WTC11 (cell line): ENCODE measurements around the gene VSIG10L2. TPM values are rescaled to one million over a fixed set of nuclear protein-coding genes. Genes with fewer than 3 reads are reported as not detected.

Experiments
- ATAC-seq: fragments of 200-7000 bp; cut with Tn5 transposase; 2 replicates; pipeline ENCODE4 v1.10.0; 2021; ENCODE audit warnings: mild to moderate bottlenecking, moderate library complexity
- Bru-seq: library from RNA; stranded (reverse); fragments of 400-500 nt; gene quantifications from one replicate; lab custom pipeline; 2021; lab: Mats Ljungman, UMichigan
- CTCF ChIA-PET: fragments of 300-600 bp; sonication (Branson Sonifier 250); formaldehyde crosslinking; loops from one replicate; lab custom pipeline; 2021; ENCODE audit warnings: antibody characterized with exemption; lab: Charles Lee
- POLR2A ChIA-PET: fragments of 350-600 bp; sonication (Branson Sonifier 250); formaldehyde crosslinking; loops from one replicate; lab custom pipeline; 2021; ENCODE audit warnings: antibody characterized with exemption; lab: Charles Lee
- DNase-seq: peaks from one replicate; pipeline ENCODE4 v3.0.0; 2021; ENCODE audit warnings: low spot score
- H3K27ac Mint-ChIP-seq: 2 replicates; pipeline ENCODE4 v1.8.0; 2021; ENCODE audit warnings: mixed read lengths
- H3K27me3 Mint-ChIP-seq: 2 replicates; pipeline ENCODE4 v1.8.0; 2021; ENCODE audit warnings: low read depth, mild to moderate bottlenecking, moderate library complexity, mixed read lengths
- H3K36me3 Mint-ChIP-seq: 2 replicates; pipeline ENCODE4 v1.8.0; 2021; ENCODE audit warnings: mixed read lengths
- H3K4me1 Mint-ChIP-seq: 2 replicates; pipeline ENCODE4 v1.8.0; 2022; ENCODE audit warnings: mixed read lengths
- H3K4me3 Mint-ChIP-seq: 2 replicates; pipeline ENCODE4 v1.8.0; 2021; ENCODE audit warnings: mild to moderate bottlenecking, moderate library complexity, mixed read lengths
- H3K9me3 Mint-ChIP-seq: 2 replicates; pipeline ENCODE4 v1.8.0; 2021; ENCODE audit warnings: mixed read lengths
- CBFB ChIP-seq: sonication (generic); formaldehyde crosslinking; IDR thresholded peaks from 2 replicates; pipeline ENCODE4 v1.8.1; 2022; ENCODE audit warnings: mild to moderate bottlenecking, low read depth, missing genetic modification reagents
- CREM ChIP-seq: sonication (generic); formaldehyde crosslinking; IDR thresholded peaks from 2 replicates; pipeline ENCODE4 v1.8.1; 2022; ENCODE audit warnings: mild to moderate bottlenecking, missing genetic modification reagents, moderate library complexity
- ERG ChIP-seq: fragments of 250-450 bp; sonication (Bioruptor Pico); IDR thresholded peaks from 2 replicates; pipeline ENCODE4 v1.8.0; 2021; ENCODE audit warnings: mild to moderate bottlenecking
- FOXJ3 ChIP-seq: sonication (generic); formaldehyde crosslinking; IDR thresholded peaks from 2 replicates; pipeline ENCODE4 v1.9.0; 2021; ENCODE audit warnings: missing genetic modification reagents, mild to moderate bottlenecking, borderline replicate concordance
- KAT7 ChIP-seq: sonication (generic); formaldehyde crosslinking; IDR thresholded peaks from 2 replicates; pipeline ENCODE4 v1.8.1; 2023; ENCODE audit warnings: missing genetic modification reagents, mild to moderate bottlenecking, borderline replicate concordance
- ZNF281 ChIP-seq: sonication (generic); formaldehyde crosslinking; IDR thresholded peaks from 2 replicates; pipeline ENCODE4 v1.8.0; 2023; ENCODE audit warnings: mild to moderate bottlenecking, missing genetic modification reagents
- ZNF532 ChIP-seq: fragments of 250-450 bp; sonication (Bioruptor Pico); IDR thresholded peaks from 2 replicates; pipeline ENCODE4 v1.9.0; 2021; ENCODE audit warnings: mild to moderate bottlenecking, borderline replicate concordance
- ZSCAN18 ChIP-seq: fragments of 250-450 bp; sonication (Bioruptor Pico); IDR thresholded peaks from 2 replicates; pipeline ENCODE4 v2.1.2; 2022; ENCODE audit warnings: mild to moderate bottlenecking, moderate library complexity
- long read RNA-seq, 3 experiments: library from RNA in 1 of 3; library from capped mRNA in 1 of 3; library from polyadenylated mRNA in 1 of 3; unstranded in 2 of 3; stranded (forward) in 1 of 3; transcript quantifications; one replicate each; pipeline ENCODE4 v2.0.0, GENCODE V29; 2021
- total RNA-seq: library from RNA; stranded (reverse); gene quantifications from 3 replicates; pipeline ENCODE4 v1.2.3, GENCODE V29; 2021
- TF ChIP-seq, protein P1 (sequence below): sonication (generic); formaldehyde crosslinking; IDR thresholded peaks from 2 replicates; pipeline ENCODE4 v1.8.0; 2022; ENCODE audit warnings: mild to moderate bottlenecking, missing genetic modification reagents
- TF ChIP-seq, protein P2 (sequence below): sonication (generic); formaldehyde crosslinking; IDR thresholded peaks from 2 replicates; pipeline ENCODE4 v1.8.1; 2022; ENCODE audit warnings: missing genetic modification reagents, borderline replicate concordance

The VSIG10L2 gene
- not detected in 3 replicates for total RNA-seq
- not detected for Bru-seq, nascent RNA
- long read RNA-seq, experiment 1 = 0 reads
- long read RNA-seq, experiment 2 = 0 reads
- long read RNA-seq, experiment 3 = 0 reads

DNA sequence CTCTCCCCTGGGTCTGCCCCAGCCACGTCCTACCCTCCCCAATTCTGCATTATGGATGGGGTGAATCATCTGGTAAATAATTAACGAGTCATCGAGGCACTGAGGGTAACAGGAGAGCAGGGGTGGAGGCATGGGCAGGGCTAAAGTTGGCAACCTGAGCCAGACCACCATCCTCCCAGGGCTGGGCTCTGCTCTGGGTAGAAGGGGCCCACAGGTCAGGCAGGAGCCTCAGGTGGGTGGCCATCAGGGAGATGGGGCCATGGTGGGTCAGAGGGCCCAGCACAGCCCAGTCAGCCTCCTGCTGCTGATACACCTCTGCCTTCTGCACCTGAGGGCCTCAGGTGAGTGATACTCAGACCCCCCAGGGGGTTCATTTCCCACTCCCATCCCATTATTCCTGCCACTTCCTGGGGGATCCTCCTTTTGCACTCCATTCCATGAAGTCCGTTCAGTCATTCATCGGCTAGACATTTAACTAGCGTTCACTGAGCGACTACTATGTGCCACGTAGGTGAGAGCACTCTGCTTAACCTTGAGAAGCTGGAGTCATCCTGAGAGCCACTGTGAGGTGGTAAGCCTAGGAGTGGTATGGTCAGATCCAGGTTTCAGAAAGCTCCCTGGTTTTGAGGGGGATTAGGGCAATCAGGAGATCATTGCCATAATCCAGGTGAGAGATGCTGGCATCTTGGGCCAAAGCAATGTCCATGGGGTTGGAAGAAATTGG is at the start of gene VSIG10L2:
Gene VSIG10L2 (plus strand): TSS at position 248 of the 724 bp plus-strand sequence. CDS start 12 bp downstream, at position 260.
- DNase-seq (no peak), ATAC-seq (no peak)
- H3K9me3 Mint-ChIP-seq = no peaks in the 10 kb centered on the region
- H3K4me3 Mint-ChIP-seq = no peak within 1 kb of the TSS
- H3K27ac Mint-ChIP-seq = no peak within 1 kb of the TSS; the same call in 1 of the 2 replicates
- CTCF ChIA-PET = interaction anchor here (0.5 kb wide), 1 partner anchor 293 kb away, joined by 4 read pairs; no protein-coding TSS in a partner anchor
- H3K36me3 Mint-ChIP-seq = no peaks in the 10 kb centered on the region
- TF ChIP-seq KAT7 (CRISPR knock-in tag) (no peak), ZNF281 (CRISPR knock-in tag) (no peak), CREM (CRISPR knock-in tag) (no peak), ERG (CRISPR knock-in tag) (no peak), ZNF532 (CRISPR knock-in tag) (no peak), CBFB (CRISPR knock-in tag) (no peak), FOXJ3 (no peak), ZSCAN18 (CRISPR knock-in tag) (no peak)
- TF ChIP-seq, protein P1, sequence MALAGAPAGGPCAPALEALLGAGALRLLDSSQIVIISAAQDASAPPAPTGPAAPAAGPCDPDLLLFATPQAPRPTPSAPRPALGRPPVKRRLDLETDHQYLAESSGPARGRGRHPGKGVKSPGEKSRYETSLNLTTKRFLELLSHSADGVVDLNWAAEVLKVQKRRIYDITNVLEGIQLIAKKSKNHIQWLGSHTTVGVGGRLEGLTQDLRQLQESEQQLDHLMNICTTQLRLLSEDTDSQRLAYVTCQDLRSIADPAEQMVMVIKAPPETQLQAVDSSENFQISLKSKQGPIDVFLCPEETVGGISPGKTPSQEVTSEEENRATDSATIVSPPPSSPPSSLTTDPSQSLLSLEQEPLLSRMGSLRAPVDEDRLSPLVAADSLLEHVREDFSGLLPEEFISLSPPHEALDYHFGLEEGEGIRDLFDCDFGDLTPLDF (CRISPR knock-in tag) = no peak
- TF ChIP-seq, protein P2, sequence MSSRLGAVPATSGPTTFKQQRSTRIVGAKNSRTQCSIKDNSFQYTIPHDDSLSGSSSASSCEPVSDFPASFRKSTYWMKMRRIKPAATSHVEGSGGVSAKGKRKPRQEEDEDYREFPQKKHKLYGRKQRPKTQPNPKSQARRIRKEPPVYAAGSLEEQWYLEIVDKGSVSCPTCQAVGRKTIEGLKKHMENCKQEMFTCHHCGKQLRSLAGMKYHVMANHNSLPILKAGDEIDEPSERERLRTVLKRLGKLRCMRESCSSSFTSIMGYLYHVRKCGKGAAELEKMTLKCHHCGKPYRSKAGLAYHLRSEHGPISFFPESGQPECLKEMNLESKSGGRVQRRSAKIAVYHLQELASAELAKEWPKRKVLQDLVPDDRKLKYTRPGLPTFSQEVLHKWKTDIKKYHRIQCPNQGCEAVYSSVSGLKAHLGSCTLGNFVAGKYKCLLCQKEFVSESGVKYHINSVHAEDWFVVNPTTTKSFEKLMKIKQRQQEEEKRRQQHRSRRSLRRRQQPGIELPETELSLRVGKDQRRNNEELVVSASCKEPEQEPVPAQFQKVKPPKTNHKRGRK (CRISPR knock-in tag) = no peak
- POLR2A ChIA-PET = interaction anchor here (1.2 kb wide), 1 partner anchor 248 kb away, joined by 3 read pairs; no protein-coding TSS in a partner anchor
- no peaks in the 10 kb centered on the region; the same call in 1 of the 2 replicates for H3K27me3 Mint-ChIP-seq
- H3K4me1 Mint-ChIP-seq = peaks cover 18% of the 10 kb centered on the region
